GM12801 (cell line): ENCODE results near the gene DYRK1B.

Source experiments
- TF ChIP-seq, protein P1 (sequence below): IDR thresholded peaks from one replicate; pipeline ENCODE4 v1.5.1; 2011; ENCODE audit warnings: control low read depth; ENCODE audit not compliant: insufficient read length; ENCODE audit errors: extremely low read depth

The DYRK1B gene

DNA sequence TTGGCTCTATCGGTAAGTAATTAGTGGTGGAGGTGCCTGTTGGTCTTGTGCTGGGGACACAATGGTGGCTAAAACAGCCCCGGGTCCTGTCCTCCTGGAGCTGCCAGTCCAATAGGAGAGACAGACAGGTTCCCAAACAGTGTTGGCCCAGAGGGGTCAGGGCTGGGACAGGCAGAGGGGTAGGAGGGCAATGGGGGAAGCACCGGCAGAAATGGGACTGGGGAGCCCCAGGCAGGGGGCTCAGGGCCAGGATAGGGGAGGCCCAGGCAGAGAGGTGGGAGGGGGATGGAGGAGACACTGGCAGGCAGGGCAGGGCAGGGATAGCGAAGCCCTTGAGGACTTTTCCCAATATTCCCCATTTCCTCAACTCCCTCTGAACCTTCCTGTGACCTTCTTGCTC is 14.4 kb upstream of the DYRK1B start:
- TF ChIP-seq, protein P1, sequence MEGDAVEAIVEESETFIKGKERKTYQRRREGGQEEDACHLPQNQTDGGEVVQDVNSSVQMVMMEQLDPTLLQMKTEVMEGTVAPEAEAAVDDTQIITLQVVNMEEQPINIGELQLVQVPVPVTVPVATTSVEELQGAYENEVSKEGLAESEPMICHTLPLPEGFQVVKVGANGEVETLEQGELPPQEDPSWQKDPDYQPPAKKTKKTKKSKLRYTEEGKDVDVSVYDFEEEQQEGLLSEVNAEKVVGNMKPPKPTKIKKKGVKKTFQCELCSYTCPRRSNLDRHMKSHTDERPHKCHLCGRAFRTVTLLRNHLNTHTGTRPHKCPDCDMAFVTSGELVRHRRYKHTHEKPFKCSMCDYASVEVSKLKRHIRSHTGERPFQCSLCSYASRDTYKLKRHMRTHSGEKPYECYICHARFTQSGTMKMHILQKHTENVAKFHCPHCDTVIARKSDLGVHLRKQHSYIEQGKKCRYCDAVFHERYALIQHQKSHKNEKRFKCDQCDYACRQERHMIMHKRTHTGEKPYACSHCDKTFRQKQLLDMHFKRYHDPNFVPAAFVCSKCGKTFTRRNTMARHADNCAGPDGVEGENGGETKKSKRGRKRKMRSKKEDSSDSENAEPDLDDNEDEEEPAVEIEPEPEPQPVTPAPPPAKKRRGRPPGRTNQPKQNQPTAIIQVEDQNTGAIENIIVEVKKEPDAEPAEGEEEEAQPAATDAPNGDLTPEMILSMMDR = no peak

DNA sequence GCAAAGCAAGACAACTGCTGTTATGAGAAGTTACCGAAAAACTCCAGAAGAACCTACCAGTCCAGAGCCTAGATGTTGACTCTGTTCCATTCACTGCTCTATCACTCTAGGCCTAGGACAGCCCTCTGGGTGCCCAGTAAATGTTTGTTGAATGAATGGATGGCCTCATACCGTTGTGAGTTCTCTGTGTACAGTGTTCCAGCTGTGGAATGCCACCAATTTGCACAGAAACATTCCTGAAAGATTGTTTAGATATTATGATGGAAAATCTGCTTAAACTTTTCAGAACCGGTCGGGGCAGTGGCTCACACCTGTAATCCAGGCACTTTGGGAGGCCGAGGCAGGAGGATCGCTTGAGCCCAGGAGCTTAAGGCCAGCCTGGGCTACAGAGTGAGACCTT is 13.6 kb upstream of the DYRK1B start:
- TF ChIP-seq, protein P1 = no peak

DNA sequence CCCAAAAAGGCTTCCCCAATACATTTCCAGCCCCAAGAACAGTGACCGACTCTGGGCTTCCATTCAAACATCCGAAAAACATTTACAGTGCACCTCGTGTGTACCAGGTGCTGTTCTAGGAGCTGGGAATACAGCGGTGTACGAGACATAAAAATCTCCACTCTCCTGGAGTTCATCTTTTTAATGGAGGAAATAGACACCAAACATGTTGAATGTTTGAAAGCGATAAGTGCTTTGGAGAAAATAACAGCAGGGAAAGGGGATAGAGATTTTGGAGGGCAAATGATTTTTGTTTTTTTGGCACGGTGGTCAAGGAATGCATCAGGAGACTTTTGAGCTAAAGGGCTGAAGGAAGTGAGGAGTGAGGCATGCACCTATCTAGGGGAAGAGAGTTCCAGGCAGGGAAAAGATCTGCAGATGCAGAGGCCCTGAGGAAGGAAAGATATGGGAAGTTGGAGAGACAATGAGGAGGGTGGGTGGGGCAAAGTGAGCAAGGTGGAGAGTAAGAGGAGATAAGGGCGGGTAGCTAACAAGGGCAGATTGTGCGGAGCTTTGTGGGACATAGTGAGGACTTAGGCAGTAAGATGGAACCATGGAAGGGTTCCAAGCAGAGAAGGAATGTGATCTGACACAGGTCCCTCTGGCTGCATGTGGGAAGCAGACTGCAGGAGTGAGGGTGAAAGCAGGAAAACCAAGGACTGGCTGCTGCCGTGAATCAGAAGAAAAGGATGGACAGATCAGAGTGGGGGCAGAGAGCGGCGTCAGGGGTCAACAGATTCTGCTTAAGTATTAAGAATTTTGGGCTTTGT is 12.9 kb upstream of the DYRK1B start:
- TF ChIP-seq, protein P1 = no peak

DNA sequence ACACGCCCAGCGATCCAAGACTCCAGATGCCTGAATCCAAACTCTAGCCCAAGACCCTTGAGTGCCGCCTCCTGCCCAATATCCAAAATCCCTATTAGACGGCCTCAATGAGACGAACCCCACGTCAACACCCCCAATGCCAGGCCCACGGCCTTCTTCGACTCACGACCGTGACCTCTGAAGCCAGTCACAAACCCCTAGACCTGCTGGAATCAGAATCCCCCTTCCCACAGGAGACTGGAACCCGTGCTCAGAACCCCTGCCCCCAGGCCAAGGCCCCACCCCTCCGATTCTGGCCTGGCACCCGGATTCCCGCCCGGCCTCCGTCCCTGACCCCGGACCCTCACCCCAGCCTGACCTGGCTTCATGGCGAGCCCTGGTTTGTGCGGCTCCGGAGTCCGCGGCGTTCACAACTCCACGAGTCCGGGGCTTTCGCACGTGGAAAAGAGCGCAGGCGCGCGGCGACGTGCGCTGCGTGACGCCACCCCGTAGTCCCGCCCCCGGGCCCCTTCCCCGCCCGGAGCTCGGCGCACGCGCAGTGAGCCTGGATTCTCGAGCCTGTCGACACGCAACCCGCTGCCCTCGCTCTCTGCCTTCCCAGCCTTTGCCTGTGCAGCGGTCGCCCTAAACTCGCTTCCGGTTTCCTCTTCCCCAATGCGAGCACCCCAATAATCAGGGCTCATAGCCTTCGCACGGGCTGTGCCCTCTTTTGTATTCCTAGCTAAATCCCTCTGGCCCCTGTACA is 12.1 kb upstream of the DYRK1B start, which contains the start of gene FBL:
FBL (minus strand) TSS at position 447 of the 745 bp plus-strand sequence; CDS start at position 368, 79 bp downstream.
- TF ChIP-seq, protein P1 = no peak

DNA sequence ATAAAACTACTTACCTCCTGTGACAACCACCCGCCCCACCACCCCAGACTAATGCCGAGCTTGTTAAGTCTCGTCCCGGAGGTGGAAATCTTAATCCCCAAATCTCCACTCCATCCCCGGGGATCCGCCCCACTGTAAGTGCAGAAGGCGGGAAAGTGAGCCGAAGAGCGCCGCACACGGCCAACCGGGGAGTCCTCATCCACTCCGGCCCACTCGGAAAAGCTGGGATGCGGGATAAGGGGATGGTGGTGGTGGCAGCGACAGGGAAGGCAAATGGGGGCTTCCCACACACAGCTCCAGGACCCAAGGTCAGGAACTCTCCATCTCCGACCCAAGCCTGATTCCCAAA is 11.6 kb upstream of the DYRK1B start:
- TF ChIP-seq, protein P1 = no peak

DNA sequence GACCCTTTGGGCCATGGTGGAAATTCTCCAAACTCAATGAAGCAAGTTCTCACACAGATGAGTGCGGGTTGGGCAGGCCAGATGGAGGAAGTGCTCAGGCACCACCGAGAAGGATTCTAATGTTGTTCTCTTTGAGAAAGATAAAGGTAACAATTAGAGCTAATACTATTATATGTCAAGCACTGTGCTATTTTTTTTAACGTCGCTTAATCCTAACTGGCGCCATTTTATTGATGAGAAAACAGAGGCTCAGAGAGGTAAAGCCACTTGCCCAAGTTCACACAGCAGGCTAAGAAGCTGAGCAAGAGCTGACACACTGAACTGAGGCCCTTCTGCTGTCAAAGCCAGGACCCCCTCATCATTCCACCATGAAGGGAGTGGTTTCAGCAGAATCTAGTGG is 11.2 kb upstream of the DYRK1B start:
- TF ChIP-seq, protein P1 = no peak

DNA sequence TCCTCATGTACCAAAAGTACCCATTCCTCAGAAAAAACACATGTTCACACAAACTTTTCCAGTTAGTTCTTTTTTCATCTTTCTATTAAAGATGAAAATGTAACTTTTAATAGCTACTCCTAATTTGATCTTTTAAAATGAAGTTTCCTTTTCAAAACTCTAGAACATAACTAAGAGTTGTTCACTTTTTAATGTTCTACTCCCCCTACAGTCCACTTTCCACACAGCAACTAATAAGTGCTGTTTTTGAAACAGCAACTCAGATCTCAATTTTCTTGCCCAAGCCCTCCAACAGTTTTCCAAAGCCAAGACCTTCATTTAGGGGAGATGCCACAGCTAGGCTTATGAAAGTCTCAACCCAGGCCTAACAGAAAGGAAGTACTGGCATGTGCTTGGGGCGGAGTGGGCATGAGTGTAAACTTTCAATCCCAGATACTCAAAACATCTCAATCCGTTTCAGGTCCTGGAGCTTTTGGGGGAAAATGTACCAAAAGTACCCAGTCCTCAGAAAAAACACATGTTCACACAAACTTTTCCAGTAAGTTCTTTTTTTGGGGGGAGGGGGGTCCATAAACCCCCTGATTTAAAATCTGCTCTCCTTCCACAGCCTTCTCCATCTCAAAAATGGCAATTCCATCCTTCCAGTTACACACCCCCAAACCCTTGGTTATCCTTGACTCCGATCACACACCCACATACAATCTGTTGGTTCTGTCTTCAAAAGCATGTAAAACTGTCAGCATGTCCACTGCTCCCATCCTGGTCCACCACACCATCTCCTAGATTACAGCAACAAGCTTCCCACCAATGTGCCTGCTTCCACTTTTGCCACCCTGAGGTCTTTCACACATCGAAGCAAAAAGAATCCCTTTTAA is 10.2 kb upstream of the DYRK1B start:
- TF ChIP-seq, protein P1 = no peak
